Effector memory CD4-positive, alpha-beta T cell (primary cell): ENCODE measurements around the gene AHNAK2.
"Not testable (repeated sequence)": the region's sequence is repeated elsewhere in the genome, so short reads cannot be mapped to it uniquely, and the experiment has no call there.

Experiments
- DNase-seq, 3 donors: peaks; one replicate each; pipeline ENCODE4 v3.0.0-alpha.2; 2020
- H3K27ac ChIP-seq: 2 replicates; pipeline ENCODE4 v1.7.0; 2013; ENCODE audit warnings: mild to moderate bottlenecking, low read length, moderate library complexity; ENCODE audit not compliant: insufficient read depth, poor library complexity, severe bottlenecking
- H3K27me3 ChIP-seq: replicated peaks from 2 replicates; pipeline ENCODE4 v1.7.0; 2013; ENCODE audit warnings: mild to moderate bottlenecking, low read length; ENCODE audit not compliant: insufficient read depth, control insufficient read depth, poor library complexity, severe bottlenecking
- H3K36me3 ChIP-seq: 2 replicates; pipeline ENCODE4 v1.7.0; 2013; ENCODE audit warnings: mild to moderate bottlenecking, low read length, moderate library complexity; ENCODE audit not compliant: control insufficient read depth, insufficient read depth
- H3K4me1 ChIP-seq: 2 replicates; pipeline ENCODE4 v1.7.0; 2013; ENCODE audit warnings: low read length, mild to moderate bottlenecking; ENCODE audit not compliant: control insufficient read depth, insufficient read depth, poor library complexity, severe bottlenecking
- H3K4me3 ChIP-seq: 2 replicates; pipeline ENCODE4 v1.7.0; 2013; ENCODE audit warnings: low read length, low read depth, mild to moderate bottlenecking; ENCODE audit not compliant: insufficient read depth, poor library complexity, severe bottlenecking
- H3K9me3 ChIP-seq: 2 replicates; pipeline ENCODE4 v1.7.0; 2013; ENCODE audit warnings: mild to moderate bottlenecking, low read length, moderate library complexity; ENCODE audit not compliant: control insufficient read depth

Gene AHNAK2

GRCh38 chr14:104951863-104952657 lies 26.1 kb downstream of the AHNAK2 start:
- not testable (repeated sequence) for H3K9me3 ChIP-seq, H3K4me3 ChIP-seq, H3K4me1 ChIP-seq, H3K27ac ChIP-seq, DNase-seq, H3K36me3 ChIP-seq
- peaks cover 11% of the 10 kb centered on the region for H3K27me3 ChIP-seq

GRCh38 chr14:104950701-104951100 lies 27.5 kb downstream of the AHNAK2 start:
- not testable (repeated sequence) for H3K27ac ChIP-seq, H3K27me3 ChIP-seq, H3K4me3 ChIP-seq, DNase-seq, H3K4me1 ChIP-seq, H3K36me3 ChIP-seq, H3K9me3 ChIP-seq

- Histone ChIP-seq H3K4me1 (no peaks in the 10 kb centered on the region), H3K27me3 (no peaks in the 10 kb centered on the region), H3K4me3 (no peak overlapping the region), H3K27ac (no peak overlapping the region), H3K36me3 (no peaks in the 10 kb centered on the region), H3K9me3 (no peaks in the 10 kb centered on the region)
- DNase-seq, result no peak
Observed at GRCh38 chr14:104950021-104950420, 28.2 kb downstream of the AHNAK2 start.

GRCh38 chr14:104949406-104949955 lies 28.7 kb downstream of the AHNAK2 start:
- not testable (repeated sequence) for H3K4me1 ChIP-seq, DNase-seq, H3K9me3 ChIP-seq, H3K27ac ChIP-seq, H3K4me3 ChIP-seq, H3K27me3 ChIP-seq, H3K36me3 ChIP-seq

- no peaks in the 10 kb centered on the region for H3K9me3 ChIP-seq
- H3K27ac ChIP-seq, result no peak overlapping the region
- H3K4me1 ChIP-seq, result no peaks in the 10 kb centered on the region
- no peaks in the 10 kb centered on the region for H3K36me3 ChIP-seq
- no peak overlapping the region for H3K4me3 ChIP-seq
- DNase-seq, result no peak
- no peaks in the 10 kb centered on the region for H3K27me3 ChIP-seq
Observed at GRCh38 chr14:104948736-104949031, 29.5 kb downstream of the AHNAK2 start.

GRCh38 chr14:104947881-104948735 lies 30.1 kb downstream of the AHNAK2 start:
- H3K27ac ChIP-seq, H3K9me3 ChIP-seq, H3K36me3 ChIP-seq, H3K4me1 ChIP-seq, H3K4me3 ChIP-seq, H3K27me3 ChIP-seq, DNase-seq: not testable (repeated sequence)

- not testable (repeated sequence) for DNase-seq, H3K27me3 ChIP-seq, H3K4me1 ChIP-seq, H3K36me3 ChIP-seq, H3K4me3 ChIP-seq, H3K27ac ChIP-seq, H3K9me3 ChIP-seq
Observed at GRCh38 chr14:104947201-104947600, 31.0 kb downstream of the AHNAK2 start.

- not testable (repeated sequence) for H3K27me3 ChIP-seq, H3K9me3 ChIP-seq, H3K4me3 ChIP-seq, H3K36me3 ChIP-seq, DNase-seq, H3K27ac ChIP-seq, H3K4me1 ChIP-seq
Observed at GRCh38 chr14:104945986-104946965, 31.9 kb downstream of the AHNAK2 start.

GRCh38 chr14:104945266-104945665 lies 32.9 kb downstream of the AHNAK2 start:
- not testable (repeated sequence) for H3K9me3 ChIP-seq, H3K4me1 ChIP-seq, H3K27ac ChIP-seq, H3K27me3 ChIP-seq, H3K4me3 ChIP-seq, DNase-seq, H3K36me3 ChIP-seq
